ENCODE measurements around the gene TMEM79.

DNA sequence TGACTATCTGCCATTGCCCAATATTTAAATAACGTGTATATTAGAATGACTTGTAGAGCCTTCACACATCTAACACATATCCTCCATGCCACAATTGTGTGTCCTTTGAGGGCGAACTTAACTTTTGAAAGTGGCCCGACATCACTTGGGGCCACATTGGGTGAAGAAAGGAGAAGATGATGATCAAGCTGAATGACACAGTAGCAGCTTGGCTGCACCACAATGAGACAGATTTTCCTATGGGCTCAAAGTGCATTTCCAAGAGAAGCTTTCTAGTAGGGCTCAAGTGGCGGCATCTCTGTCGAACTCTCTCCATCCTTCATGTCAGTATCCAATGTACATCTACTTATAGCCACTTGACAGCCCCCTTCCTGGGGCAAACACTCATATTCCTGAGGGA is 45.9 kb upstream of the TMEM79 start:
- TF ChIP-seq GATA3 (IDR thresholded peaks at IDR 0.05; ENCODE audit: low read depth, low read length) (no peak), GATA2 (IDR thresholded peaks at IDR 0.05; ENCODE audit: low read depth, low read length) (no peak)

Data from SH-SY5Y (cell line).